Coronary artery (tissue), 2 donors: ENCODE measurements around the gene KCNMB2.

Experiments
- DNase-seq: peaks from one replicate; pipeline ENCODE4 v3.0.0-alpha.2; 2017; ENCODE audit warnings: low spot score
- H3K27ac ChIP-seq, 2 donors: fragments of 200-600 bp; sonication (generic); one replicate each; pipeline ENCODE4 v1.5.1; 2016 to 2019
- H3K4me3 ChIP-seq: fragments of 200-600 bp; sonication (generic); 2 replicates; pipeline ENCODE4 v1.5.1; 2016; ENCODE audit warnings: mild to moderate bottlenecking, moderate library complexity
- CTCF ChIP-seq: fragments of 200-600 bp; sonication (generic); IDR thresholded peaks from one replicate; pipeline ENCODE4 v1.5.1; 2019; ENCODE audit warnings: antibody characterized with exemption

KCNMB2 gene

GRCh38 chr3:178669022-178669601 is 132.9 kb downstream of the KCNMB2 start:
- no peak overlapping the region for H3K4me3 ChIP-seq
- TF ChIP-seq CTCF: no peak
- no peak for DNase-seq
- H3K27ac ChIP-seq: no peak overlapping the region

GRCh38 chr3:178669758-178670157 is 133.5 kb downstream of the KCNMB2 start:
- H3K4me3 ChIP-seq: no peak overlapping the region
- no peak overlapping the region for H3K27ac ChIP-seq
- no peak for DNase-seq
- no peak for TF ChIP-seq CTCF

- Histone ChIP-seq H3K27ac (no peak overlapping the region), H3K4me3 (no peak overlapping the region)
- no peak for DNase-seq
- TF ChIP-seq CTCF: no peak
These were observed 135.1 kb downstream of the KCNMB2 start for GRCh38 chr3:178671377-178671776.

- H3K27ac ChIP-seq: no peak overlapping the region
- no peak for DNase-seq
- H3K4me3 ChIP-seq: no peak overlapping the region
- no peak for TF ChIP-seq CTCF
These were observed 135.6 kb downstream of the KCNMB2 start for GRCh38 chr3:178671791-178672190.

GRCh38 chr3:178672275-178672674 is 136.0 kb downstream of the KCNMB2 start:
- TF ChIP-seq CTCF: no peak
- H3K27ac ChIP-seq: no peak overlapping the region
- no peak overlapping the region for H3K4me3 ChIP-seq
- no peak for DNase-seq

GRCh38 chr3:178673529-178673928 is 137.3 kb downstream of the KCNMB2 start:
- DNase-seq: no peak
- no peak overlapping the region for H3K4me3 ChIP-seq
- no peak overlapping the region for H3K27ac ChIP-seq
- no peak for TF ChIP-seq CTCF

GRCh38 chr3:178676077-178676476 is 139.8 kb downstream of the KCNMB2 start:
- no peak overlapping the region for H3K27ac ChIP-seq
- H3K4me3 ChIP-seq: no peak overlapping the region
- TF ChIP-seq CTCF: no peak
- DNase-seq: no peak
